ENCODE measurements around the gene ARHGAP9. TPM values are rescaled to one million over a fixed set of nuclear protein-coding genes. Genes with fewer than 3 reads are reported as not detected.
"Not testable (repeated sequence)": the region's sequence is repeated elsewhere in the genome, so short reads cannot be mapped to it uniquely, and the experiment has no call there.

The ARHGAP9 gene
- total and polyA plus RNA-seq, 10 donors, result 148 to 400 (median 238) TPM

DNA sequence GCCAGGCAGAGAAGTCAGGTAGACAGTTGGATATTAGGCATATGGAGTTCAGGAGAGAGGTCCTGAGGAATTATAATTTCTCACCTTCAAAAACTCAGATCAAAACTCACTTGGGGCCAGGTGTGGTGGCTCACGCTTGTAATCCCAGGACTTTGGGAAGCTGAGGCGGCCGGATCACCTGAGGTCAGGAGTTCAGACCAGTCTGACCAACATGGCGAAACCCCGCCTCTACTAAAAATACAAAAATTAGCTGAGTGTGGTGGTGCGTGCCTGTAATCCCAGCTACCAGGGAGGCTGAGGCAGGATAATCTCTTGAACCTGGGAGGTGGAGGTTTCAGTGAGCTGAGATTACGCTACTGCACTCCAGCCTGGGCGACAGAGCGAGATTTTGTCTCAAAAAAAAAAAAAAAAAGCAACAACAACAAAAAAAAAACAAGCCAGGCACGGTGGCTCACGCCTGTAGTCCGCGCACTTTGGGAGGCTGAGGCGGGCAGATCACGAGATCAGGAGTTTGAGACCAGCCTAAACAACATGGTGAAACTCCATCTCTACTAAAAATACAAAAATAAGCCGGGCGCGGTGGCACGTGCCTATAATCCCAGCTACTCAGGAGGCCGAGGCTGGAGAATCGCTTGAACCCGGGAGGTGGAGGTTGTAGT lies 22.8 kb upstream of the ARHGAP9 start:
- H3K27ac ChIP-seq; intact Hi-C loops (cut with DNase I; ENCODE audit: low total_unique reads); H3K9me3 ChIP-seq; H3K4me3 ChIP-seq; H3K27me3 ChIP-seq (replicated peaks in 1 of 7): not testable (repeated sequence)
- Histone ChIP-seq H3K36me3 (peaks cover 0 to 96% (median 84%) of the 10 kb centered on the region in 6 donors), H3K4me1 (peaks cover 0 to 12% (median 0%) of the 10 kb centered on the region in 6 donors)
- DNase-seq, result peak; percentile 36
- 95 to 98% (median 97%) methylated on average over 21 to 22 of the region's 22 CpGs for WGBS, 5 donors

GRCh38 chr12:57500213-57500612 lies 20.5 kb upstream of the ARHGAP9 start:
- 73 to 96% (median 82%) methylated on average over 11 of the region's 11 CpGs for WGBS, 5 donors
- TF ChIP-seq CTCF (IDR thresholded peaks at IDR 0.05 in 8 of 11, conservative IDR thresholded peaks at IDR 0.05 in 3 of 11) (no peak), POLR2AphosphoS5 (IDR thresholded peaks at IDR 0.05) (no peak), POLR2A (IDR thresholded peaks at IDR 0.05) (no peak)
- peak; percentile 62 for DNase-seq
- Histone ChIP-seq H3K9me3 (no peaks in the 10 kb centered on the region), H3K4me3 (no peak overlapping the region), H3K4me1 (peaks cover 0 to 12% (median 0%) of the 10 kb centered on the region in 6 donors), H3K27ac (peak overlapping the region in 3 of 8 donors; percentile 8 to 31 (median 19)), H3K36me3 (peaks cover 0 to 100% (median 82%) of the 10 kb centered on the region in 6 donors), H3K27me3 (replicated peaks in 1 of 7) (no peaks in the 10 kb centered on the region)
- intact Hi-C loops (cut with DNase I; ENCODE audit: low total_unique reads), result no loop called here

GRCh38 chr12:57498571-57498970 lies 18.9 kb upstream of the ARHGAP9 start:
- H3K4me1 ChIP-seq, result peaks cover 0 to 12% (median 0%) of the 10 kb centered on the region in 6 donors
- H3K36me3 ChIP-seq, result peaks cover 0 to 97% (median 76%) of the 10 kb centered on the region in 6 donors
- H3K9me3 ChIP-seq, result no peaks in the 10 kb centered on the region
- WGBS, 5 donors, result 95 to 99% (median 99%) methylated on average over 4 of the region's 4 CpGs
- H3K4me3 ChIP-seq, result no peak overlapping the region
- DNase-seq, result no peak
- TF ChIP-seq POLR2AphosphoS5 (IDR thresholded peaks at IDR 0.05), result no peak
- no peak for TF ChIP-seq CTCF (IDR thresholded peaks at IDR 0.05 in 8 of 11, conservative IDR thresholded peaks at IDR 0.05 in 3 of 11)
- TF ChIP-seq POLR2A (IDR thresholded peaks at IDR 0.05), result no peak
- no peaks in the 10 kb centered on the region for H3K27me3 ChIP-seq (replicated peaks in 1 of 7)
- intact Hi-C loops (cut with DNase I; ENCODE audit: low total_unique reads), result no loop called here
- no peak overlapping the region for H3K27ac ChIP-seq

DNA sequence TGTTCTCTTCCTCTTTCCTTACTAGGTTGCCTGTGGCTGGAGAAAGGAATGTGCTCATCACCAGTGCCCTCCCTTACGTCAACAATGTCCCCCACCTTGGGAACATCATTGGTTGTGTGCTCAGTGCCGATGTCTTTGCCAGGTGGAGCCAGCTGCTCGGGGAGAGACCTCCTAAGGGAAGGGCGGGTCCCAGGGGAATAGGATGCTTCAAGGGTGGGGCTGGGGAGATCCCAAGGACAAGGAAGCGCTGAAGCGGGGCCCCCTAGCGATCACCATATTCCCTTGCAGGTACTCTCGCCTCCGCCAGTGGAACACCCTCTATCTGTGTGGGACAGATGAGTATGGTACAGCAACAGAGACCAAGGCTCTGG lies 18.5 kb upstream of the ARHGAP9 start:
- Histone ChIP-seq H3K27me3 (replicated peaks in 1 of 7) (no peaks in the 10 kb centered on the region), H3K27ac (no peak overlapping the region), H3K36me3 (peaks cover 0 to 92% (median 72%) of the 10 kb centered on the region in 6 donors), H3K4me3 (no peak overlapping the region), H3K4me1 (peaks cover 0 to 12% (median 0%) of the 10 kb centered on the region in 6 donors), H3K9me3 (no peaks in the 10 kb centered on the region)
- intact Hi-C loops (cut with DNase I; ENCODE audit: low total_unique reads), result no loop called here
- TF ChIP-seq POLR2A (IDR thresholded peaks at IDR 0.05), result no peak
- peak in 1 of 3 donors; percentile 14 for TF ChIP-seq POLR2AphosphoS5 (IDR thresholded peaks at IDR 0.05)
- TF ChIP-seq CTCF (IDR thresholded peaks at IDR 0.05 in 8 of 11, conservative IDR thresholded peaks at IDR 0.05 in 3 of 11), result no peak
- 88 to 90% (median 89%) methylated on average over 9 of the region's 9 CpGs for WGBS, 5 donors
- DNase-seq, result peak; percentile 41
